ENCODE measurements around the gene SHISA3.

SHISA3 gene

DNA sequence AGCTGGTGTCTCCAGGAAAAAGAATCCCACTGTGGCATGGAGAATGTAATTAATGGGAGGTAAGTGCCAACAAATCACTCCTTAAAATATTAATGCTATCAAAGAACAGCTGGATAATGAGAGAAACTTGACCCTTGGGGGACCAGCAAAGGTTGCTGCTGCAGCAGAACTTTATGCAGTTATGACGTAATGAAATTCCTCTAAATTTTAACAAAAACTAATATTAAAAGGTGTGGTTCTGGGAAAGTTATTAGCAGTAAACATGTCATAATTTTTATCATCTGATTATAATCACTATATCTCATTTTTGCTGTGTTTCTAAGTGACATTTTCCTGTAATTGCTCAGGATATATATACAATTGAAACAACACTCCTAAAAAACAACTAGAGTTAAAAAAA, 1.7 kb upstream of the SHISA3 start:
- TF ChIP-seq, protein P1, sequence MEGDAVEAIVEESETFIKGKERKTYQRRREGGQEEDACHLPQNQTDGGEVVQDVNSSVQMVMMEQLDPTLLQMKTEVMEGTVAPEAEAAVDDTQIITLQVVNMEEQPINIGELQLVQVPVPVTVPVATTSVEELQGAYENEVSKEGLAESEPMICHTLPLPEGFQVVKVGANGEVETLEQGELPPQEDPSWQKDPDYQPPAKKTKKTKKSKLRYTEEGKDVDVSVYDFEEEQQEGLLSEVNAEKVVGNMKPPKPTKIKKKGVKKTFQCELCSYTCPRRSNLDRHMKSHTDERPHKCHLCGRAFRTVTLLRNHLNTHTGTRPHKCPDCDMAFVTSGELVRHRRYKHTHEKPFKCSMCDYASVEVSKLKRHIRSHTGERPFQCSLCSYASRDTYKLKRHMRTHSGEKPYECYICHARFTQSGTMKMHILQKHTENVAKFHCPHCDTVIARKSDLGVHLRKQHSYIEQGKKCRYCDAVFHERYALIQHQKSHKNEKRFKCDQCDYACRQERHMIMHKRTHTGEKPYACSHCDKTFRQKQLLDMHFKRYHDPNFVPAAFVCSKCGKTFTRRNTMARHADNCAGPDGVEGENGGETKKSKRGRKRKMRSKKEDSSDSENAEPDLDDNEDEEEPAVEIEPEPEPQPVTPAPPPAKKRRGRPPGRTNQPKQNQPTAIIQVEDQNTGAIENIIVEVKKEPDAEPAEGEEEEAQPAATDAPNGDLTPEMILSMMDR (IDR thresholded peaks at IDR 0.05; ENCODE audit: insufficient read depth, low read length, poor library complexity, severe bottlenecking): no peak
- no peaks in the 10 kb centered on the region for H3K36me3 ChIP-seq (ENCODE audit: control insufficient read depth, insufficient read depth, low read length)
- H3K4me3 ChIP-seq (replicated peaks; ENCODE audit: low read depth, low read length): no peak overlapping the region
- H3K27me3 ChIP-seq (replicated peaks; ENCODE audit: control insufficient read depth, insufficient read depth, low read length): no peaks in the 10 kb centered on the region
- no peak for DNase-seq (ENCODE audit: extremely low read depth, insufficient read length)

DNA sequence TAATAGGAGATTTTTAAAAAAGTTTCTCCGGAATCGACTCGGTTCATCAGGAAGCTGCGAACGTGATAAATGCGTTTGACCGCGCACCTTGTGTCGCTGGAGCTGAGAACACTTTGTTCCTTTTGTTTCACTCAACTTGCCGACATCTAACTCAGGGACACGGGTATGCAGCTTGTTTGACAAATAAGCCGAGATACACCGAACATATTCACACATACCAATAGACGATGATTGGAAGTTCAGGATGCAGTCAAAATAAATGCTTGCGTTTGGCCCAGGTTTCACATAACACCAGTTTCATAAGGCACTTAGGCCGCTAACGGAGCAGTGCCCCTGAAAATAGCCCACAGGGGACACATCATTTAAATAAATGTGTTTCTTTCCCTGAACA, 932 bp upstream of the SHISA3 start:
- Histone ChIP-seq H3K27me3 (replicated peaks; ENCODE audit: control insufficient read depth, insufficient read depth, low read length) (no peaks in the 10 kb centered on the region), H3K4me3 (replicated peaks; ENCODE audit: low read depth, low read length) (no peak overlapping the region), H3K36me3 (ENCODE audit: control insufficient read depth, insufficient read depth, low read length) (no peaks in the 10 kb centered on the region)
- no peak for DNase-seq (ENCODE audit: extremely low read depth, insufficient read length)
- TF ChIP-seq, protein P1 (IDR thresholded peaks at IDR 0.05; ENCODE audit: insufficient read depth, low read length, poor library complexity, severe bottlenecking): no peak

DNA sequence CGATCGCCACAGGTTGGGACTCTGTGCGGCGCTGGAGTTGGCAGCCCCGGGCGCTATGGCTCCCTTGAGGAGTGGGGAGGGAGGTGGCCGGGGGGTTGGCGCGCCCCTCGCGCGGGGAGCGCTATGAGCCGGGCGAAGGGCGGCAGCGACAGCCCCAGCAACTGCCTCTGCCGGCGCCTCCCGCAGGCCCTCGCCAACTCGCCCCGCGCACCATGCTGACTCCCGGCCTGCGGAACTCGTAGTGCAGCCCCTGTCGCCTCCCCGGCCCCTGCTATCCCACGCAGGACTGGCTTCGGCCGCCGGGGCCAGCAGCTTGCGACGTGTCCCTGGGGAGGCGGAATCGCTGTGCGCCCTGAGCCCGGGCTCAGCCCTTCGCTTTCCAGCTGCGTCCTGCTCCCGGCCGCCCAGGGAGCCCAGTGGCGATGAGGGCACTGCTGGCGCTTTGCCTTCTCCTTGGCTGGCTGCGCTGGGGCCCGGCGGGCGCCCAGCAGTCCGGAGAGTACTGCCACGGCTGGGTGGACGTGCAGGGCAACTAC, 415 bp downstream of the SHISA3 start:
- Histone ChIP-seq H3K27me3 (replicated peaks; ENCODE audit: control insufficient read depth, insufficient read depth, low read length) (no peaks in the 10 kb centered on the region), H3K36me3 (ENCODE audit: control insufficient read depth, insufficient read depth, low read length) (no peaks in the 10 kb centered on the region), H3K4me3 (replicated peaks; ENCODE audit: low read depth, low read length) (peak overlapping the region; percentile 65)
- TF ChIP-seq, protein P1 (IDR thresholded peaks at IDR 0.05; ENCODE audit: insufficient read depth, low read length, poor library complexity, severe bottlenecking): no peak
- DNase-seq (ENCODE audit: extremely low read depth, insufficient read length): peak; percentile 59

DNA sequence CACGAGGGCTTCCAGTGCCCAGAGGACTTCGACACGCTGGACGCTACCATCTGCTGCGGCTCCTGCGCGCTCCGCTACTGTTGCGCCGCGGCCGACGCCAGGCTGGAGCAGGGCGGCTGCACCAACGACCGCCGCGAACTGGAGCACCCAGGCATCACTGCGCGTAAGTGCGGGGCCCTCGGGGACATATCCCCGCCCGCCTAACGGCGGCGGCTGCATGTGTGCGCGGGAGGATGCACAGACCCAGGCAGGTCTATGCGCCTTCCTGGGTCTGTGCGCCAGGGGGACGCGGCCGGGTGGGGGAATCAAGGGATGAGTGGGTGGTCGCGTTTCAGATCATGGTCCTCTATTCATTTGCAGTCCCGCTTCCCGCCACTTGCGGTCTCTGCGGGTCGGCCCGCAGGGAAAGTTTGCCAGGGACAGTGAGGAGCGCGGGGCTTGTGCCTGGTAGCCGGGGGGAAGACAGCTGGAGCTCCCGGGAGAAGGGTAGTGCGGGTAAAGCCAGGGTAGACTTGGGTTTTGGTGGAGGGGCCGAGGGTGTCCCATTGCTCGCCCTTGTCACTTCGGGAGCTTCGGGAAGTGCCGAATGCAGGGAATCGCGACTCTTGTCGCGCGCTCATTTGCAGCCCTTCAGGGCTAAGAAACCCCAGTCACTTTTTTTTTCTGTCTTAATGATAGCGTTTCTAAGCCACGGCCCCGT, 1.0 kb downstream of the SHISA3 start:
- peak overlapping the region; percentile 65 for H3K4me3 ChIP-seq (replicated peaks; ENCODE audit: low read depth, low read length)
- TF ChIP-seq, protein P1 (IDR thresholded peaks at IDR 0.05; ENCODE audit: insufficient read depth, low read length, poor library complexity, severe bottlenecking): peak; percentile 6
- DNase-seq (ENCODE audit: extremely low read depth, insufficient read length): peak; percentile 69

DNA sequence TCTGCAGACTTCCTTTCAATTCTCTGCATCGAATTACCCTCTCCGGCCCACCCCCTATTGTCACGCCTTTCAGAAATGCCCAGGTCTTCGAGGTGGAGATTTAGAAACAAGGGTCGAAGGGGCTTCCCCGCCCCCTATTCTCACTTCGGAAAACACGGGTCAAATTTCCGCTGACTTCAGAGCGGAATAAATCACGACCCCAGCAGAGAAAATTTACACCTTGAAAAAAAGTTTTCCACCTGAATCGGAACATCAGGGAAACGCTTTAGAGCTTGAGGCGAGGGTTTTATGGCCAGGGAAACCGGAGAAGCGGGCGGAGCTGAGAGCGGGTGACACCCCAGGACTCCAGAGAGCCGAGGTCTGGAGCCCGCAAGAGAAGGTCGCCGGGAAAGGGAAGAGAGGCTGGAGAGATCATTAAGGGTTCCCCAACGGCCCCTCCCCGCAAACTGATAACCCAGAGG, 1.6 kb downstream of the SHISA3 start:
- Histone ChIP-seq H3K27me3 (replicated peaks; ENCODE audit: control insufficient read depth, insufficient read depth, low read length) (no peaks in the 10 kb centered on the region), H3K4me3 (replicated peaks; ENCODE audit: low read depth, low read length) (peak overlapping the region; percentile 65), H3K36me3 (ENCODE audit: control insufficient read depth, insufficient read depth, low read length) (no peaks in the 10 kb centered on the region)
- no peak for DNase-seq (ENCODE audit: extremely low read depth, insufficient read length)
- TF ChIP-seq, protein P1 (IDR thresholded peaks at IDR 0.05; ENCODE audit: insufficient read depth, low read length, poor library complexity, severe bottlenecking): no peak

More for the DNA sequence above, 1.0 kb downstream of the SHISA3 start:
- Histone ChIP-seq H3K27me3 (replicated peaks; ENCODE audit: control insufficient read depth, insufficient read depth, low read length) (no peaks in the 10 kb centered on the region), H3K36me3 (ENCODE audit: control insufficient read depth, insufficient read depth, low read length) (no peaks in the 10 kb centered on the region)

Measured in GM06990 (cell line).